Measurements from ENCODE around the gene ABCA3. TPM values are rescaled to one million over a fixed set of nuclear protein-coding genes. Genes with fewer than 3 reads are reported as not detected.

ABCA3 gene
- polyA plus RNA-seq, 1 donor from 2014 or later, result 30.7 TPM

DNA sequence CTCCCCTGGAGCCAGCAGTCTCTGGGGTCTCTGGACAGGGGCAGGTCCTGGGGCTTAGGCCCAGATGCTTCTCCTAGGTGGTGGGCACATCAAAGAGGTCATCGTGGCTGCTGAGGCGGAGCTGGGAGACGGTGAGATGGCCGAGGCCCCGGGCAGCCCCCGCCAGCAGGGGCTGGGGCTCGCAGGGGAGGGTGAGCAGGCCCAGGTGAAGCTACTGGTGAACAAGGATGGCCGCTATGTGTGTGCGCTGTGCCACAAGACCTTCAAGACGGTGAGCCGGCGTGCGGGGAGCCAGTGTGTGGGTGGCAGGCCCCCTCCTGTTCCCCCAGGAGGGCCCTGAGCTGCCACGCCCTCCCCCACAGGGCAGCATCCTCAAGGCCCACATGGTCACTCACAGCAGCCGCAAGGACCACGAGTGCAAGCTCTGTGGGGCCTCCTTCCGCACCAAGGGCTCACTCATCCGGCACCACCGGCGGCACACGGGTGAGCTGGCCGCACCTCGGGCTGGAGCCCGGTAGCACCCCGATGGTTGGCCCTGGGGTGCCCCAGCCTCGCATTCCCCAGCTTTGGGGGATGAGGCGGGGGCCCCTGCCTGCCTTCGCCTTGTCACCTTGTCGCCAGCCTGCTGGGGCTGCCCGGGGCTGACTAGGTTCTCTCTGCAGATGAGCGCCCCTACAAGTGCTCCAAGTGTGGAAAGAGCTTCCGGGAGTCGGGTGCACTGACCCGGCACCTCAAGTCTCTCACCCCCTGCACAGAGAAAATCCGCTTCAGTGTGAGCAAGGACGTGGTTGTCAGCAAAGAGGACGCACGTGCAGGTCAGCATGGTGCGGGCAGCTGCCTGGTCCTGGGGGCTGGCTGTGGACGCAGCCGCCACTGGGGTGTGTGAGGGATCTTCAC, 108.2 kb downstream of the ABCA3 start:
- no peak overlapping the region for H2AFZ ChIP-seq (ENCODE audit: low read depth, low read length)
- no peaks in the 10 kb centered on the region for H3K36me3 ChIP-seq (ENCODE audit: insufficient read depth, low read length)
- H4K20me1 ChIP-seq (ENCODE audit: insufficient read depth), result no peaks in the 10 kb centered on the region
- no peaks in the 10 kb centered on the region for H3K9me3 ChIP-seq (ENCODE audit: low read length)
- H3K79me2 ChIP-seq (replicated peaks; ENCODE audit: insufficient read depth, low read length), result no peaks in the 10 kb centered on the region
- peaks cover 14% of the 10 kb centered on the region for H3K27me3 ChIP-seq (ENCODE audit: insufficient read depth, low read depth, low read length)
- no peak overlapping the region for H3K27ac ChIP-seq (ENCODE audit: low read length)
- H3K4me3 ChIP-seq (ENCODE audit: low read length), result no peak overlapping the region
- TF ChIP-seq POLR2AphosphoS5 (IDR thresholded peaks at IDR 0.05) (no peak), TAF1 (IDR thresholded peaks at IDR 0.05; ENCODE audit: low read depth) (no peak), SMC3 (conservative IDR thresholded peaks at IDR 0.05; ENCODE audit: poor library complexity) (no peak), RAD21 (conservative IDR thresholded peaks at IDR 0.05) (no peak), EP300 (conservative IDR thresholded peaks at IDR 0.05; ENCODE audit: poor library complexity, severe bottlenecking) (no peak), REST (IDR thresholded peaks at IDR 0.05; ENCODE audit: borderline replicate concordance) (no peak), EZH2 (IDR thresholded peaks at IDR 0.05; ENCODE audit: borderline replicate concordance, insufficient read depth, low read length, poor library complexity, severe bottlenecking) (no peak), MXI1 (conservative IDR thresholded peaks at IDR 0.05; ENCODE audit: poor library complexity, severe bottlenecking) (no peak)
- TF ChIP-seq, protein P1, sequence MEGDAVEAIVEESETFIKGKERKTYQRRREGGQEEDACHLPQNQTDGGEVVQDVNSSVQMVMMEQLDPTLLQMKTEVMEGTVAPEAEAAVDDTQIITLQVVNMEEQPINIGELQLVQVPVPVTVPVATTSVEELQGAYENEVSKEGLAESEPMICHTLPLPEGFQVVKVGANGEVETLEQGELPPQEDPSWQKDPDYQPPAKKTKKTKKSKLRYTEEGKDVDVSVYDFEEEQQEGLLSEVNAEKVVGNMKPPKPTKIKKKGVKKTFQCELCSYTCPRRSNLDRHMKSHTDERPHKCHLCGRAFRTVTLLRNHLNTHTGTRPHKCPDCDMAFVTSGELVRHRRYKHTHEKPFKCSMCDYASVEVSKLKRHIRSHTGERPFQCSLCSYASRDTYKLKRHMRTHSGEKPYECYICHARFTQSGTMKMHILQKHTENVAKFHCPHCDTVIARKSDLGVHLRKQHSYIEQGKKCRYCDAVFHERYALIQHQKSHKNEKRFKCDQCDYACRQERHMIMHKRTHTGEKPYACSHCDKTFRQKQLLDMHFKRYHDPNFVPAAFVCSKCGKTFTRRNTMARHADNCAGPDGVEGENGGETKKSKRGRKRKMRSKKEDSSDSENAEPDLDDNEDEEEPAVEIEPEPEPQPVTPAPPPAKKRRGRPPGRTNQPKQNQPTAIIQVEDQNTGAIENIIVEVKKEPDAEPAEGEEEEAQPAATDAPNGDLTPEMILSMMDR (IDR thresholded peaks at IDR 0.05; ENCODE audit: poor library complexity, severe bottlenecking), result no peak
- H3F3A ChIP-seq (ENCODE audit: insufficient read depth, low read length, poor library complexity, severe bottlenecking), result no peaks in the 10 kb centered on the region
- no peak overlapping the region for H3K9ac ChIP-seq (ENCODE audit: low read length)
- H3K9me2 ChIP-seq (ENCODE audit: insufficient read depth, low read length), result no peaks in the 10 kb centered on the region
- no peak overlapping the region for H3K4me2 ChIP-seq (ENCODE audit: low read length)

- Histone ChIP-seq H3K9me3 (ENCODE audit: low read length) (no peaks in the 10 kb centered on the region), H3K36me3 (ENCODE audit: insufficient read depth, low read length) (no peaks in the 10 kb centered on the region), H3K9ac (ENCODE audit: low read length) (no peak overlapping the region), H2AFZ (ENCODE audit: low read depth, low read length) (no peak overlapping the region), H3K9me2 (ENCODE audit: insufficient read depth, low read length) (no peaks in the 10 kb centered on the region), H3K4me2 (ENCODE audit: low read length) (no peak overlapping the region), H4K20me1 (ENCODE audit: insufficient read depth) (no peaks in the 10 kb centered on the region), H3F3A (ENCODE audit: insufficient read depth, low read length, poor library complexity, severe bottlenecking) (no peaks in the 10 kb centered on the region), H3K27ac (ENCODE audit: low read length) (no peak overlapping the region), H3K4me3 (ENCODE audit: low read length) (no peak overlapping the region), H3K27me3 (ENCODE audit: insufficient read depth, low read depth, low read length) (peaks cover 3% of the 10 kb centered on the region), H3K79me2 (replicated peaks; ENCODE audit: insufficient read depth, low read length) (peaks cover 4% of the 10 kb centered on the region)
- TF ChIP-seq MXI1 (conservative IDR thresholded peaks at IDR 0.05; ENCODE audit: poor library complexity, severe bottlenecking) (no peak), POLR2AphosphoS5 (IDR thresholded peaks at IDR 0.05) (no peak), REST (IDR thresholded peaks at IDR 0.05; ENCODE audit: borderline replicate concordance) (no peak), EZH2 (IDR thresholded peaks at IDR 0.05; ENCODE audit: borderline replicate concordance, insufficient read depth, low read length, poor library complexity, severe bottlenecking) (no peak), TAF1 (IDR thresholded peaks at IDR 0.05; ENCODE audit: low read depth) (no peak), SMC3 (conservative IDR thresholded peaks at IDR 0.05; ENCODE audit: poor library complexity) (no peak), EP300 (conservative IDR thresholded peaks at IDR 0.05; ENCODE audit: poor library complexity, severe bottlenecking) (no peak), RAD21 (conservative IDR thresholded peaks at IDR 0.05) (no peak)
- TF ChIP-seq, protein P1 (IDR thresholded peaks at IDR 0.05; ENCODE audit: poor library complexity, severe bottlenecking), result no peak
Observed at GRCh38 chr16:2231016-2231931, 109.3 kb downstream of the ABCA3 start.
